DMS79 treated with DMSO at 0.1 percent for 48 hours (cell line): ENCODE measurements around the gene USHBP1.
"Not testable (repeated sequence)": the region's sequence is repeated elsewhere in the genome, so short reads cannot be mapped to it uniquely, and the experiment has no call there.

Experiments used
- DNase-seq: peaks from one replicate; lab custom pipeline; 2025; lab: John Stamatoyannopoulos, UW

USHBP1 gene

DNA sequence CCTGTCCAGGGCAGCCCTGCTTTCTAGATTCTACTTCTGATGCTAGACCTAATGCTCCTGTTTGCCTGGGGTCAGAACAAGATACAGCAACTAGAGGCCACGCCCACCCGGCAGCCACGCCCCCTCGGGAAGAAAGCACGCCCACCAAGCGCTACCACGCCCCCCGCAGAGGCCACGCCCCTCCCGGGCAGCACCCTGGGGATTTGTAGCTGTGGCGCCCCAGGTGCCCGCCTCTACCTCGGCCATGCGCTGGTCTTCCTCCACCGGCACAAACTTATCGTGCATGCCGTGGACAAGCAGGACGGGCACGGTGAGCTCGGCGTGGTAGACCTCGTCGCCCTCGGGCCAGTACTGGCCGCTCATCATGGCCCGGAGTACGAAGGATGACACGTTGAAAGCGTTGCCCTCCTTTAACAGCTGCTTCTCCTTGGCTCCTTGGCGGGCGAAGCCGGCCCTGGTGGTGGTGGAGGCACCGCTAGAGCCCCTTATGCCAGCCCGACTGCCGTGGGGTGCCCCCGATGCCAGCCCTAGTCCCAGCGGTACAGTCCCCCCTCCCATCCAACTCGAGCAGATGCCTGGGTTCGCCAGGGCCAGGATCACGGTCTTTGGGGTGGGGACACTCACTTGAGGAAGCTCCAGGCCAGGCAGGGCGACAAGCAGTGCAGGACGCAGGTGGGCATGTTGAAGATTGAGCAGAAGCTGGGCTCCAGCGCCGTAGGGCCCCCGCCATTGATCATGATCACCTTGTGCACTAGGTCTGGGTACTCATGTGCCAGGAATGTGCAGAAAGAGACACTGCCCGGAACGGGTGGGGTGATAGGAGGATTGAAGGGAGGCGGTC lies 29.7 kb upstream of the USHBP1 start:
- no peak for DNase-seq

DNA sequence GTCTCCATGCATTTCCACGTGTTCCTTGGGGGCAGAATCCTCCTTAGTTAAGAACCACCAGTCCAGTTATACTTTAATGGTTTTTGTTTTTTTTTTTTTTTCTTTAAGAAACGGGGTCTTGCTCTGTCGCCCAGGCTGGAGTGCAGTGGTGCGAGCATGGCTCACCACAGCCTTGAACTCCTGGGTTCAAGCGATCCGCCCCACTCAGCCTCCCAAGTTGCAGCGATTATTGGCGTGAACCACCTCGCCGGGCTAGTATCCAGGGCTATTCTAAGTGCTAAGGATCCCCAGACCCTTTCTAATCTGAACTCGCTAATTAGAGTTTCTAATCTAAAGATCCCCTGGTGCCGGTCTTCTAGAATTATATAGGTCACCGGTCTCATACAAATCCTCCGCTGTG lies 29.1 kb upstream of the USHBP1 start:
- no peak for DNase-seq

DNA sequence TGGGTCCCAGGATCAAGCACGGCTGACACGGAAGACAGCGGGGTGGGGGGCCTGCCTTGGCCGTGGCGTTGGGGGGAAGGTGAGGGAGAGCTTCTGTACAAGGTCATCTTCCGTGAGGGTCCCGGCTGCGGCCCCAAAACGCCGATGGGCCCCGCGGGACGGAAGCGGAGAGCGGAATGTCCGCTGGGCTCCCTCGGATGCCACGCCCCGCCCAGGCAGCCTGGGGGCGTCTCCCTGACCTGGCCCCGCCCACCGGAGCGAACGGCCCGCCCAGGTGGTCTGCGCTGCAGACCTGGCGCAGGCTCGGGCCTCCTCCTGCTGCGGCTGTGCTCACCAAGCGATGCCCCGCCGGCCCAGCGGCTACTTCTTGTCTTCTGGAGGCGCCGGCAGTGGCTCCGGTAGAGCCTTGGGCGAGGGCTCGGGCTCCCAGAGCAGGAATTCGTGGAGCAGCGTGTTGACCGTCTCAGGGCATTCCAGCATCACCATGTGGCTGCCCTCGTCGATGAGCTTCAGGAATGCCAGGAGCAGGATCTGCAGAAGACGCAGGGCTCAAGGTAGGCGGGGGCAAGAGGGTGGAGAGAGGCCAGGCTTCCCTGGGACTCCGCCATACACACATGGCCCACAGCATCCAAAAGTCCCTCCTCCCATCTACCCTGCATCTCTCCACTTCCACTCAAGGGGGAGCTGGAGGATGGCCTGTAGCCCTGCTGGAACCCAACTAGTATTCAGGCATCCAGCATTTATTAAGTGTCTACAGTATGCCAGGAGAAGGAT lies 27.9 kb upstream of the USHBP1 start:
- no peak for DNase-seq

DNA sequence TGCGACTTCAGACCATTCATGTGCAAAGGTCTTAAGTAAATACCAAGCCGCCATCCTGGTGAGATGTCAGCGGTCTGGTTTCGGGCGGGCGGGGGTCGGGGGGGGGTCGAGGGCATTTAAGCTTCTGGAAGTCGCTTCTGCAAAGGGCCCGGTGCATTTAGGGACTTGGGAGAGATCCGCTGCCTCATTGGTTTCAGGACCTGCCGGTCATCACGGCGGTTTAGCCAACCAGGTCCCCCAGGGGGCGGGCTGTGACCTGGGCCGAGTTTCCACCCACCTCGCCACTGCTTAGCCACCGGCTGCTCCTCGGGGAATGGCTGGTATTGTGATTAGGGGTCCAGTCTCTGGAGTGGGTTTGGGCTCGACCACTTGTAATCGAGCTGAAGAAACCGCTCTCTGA lies 24.9 kb upstream of the USHBP1 start:
- no peak for DNase-seq

DNA sequence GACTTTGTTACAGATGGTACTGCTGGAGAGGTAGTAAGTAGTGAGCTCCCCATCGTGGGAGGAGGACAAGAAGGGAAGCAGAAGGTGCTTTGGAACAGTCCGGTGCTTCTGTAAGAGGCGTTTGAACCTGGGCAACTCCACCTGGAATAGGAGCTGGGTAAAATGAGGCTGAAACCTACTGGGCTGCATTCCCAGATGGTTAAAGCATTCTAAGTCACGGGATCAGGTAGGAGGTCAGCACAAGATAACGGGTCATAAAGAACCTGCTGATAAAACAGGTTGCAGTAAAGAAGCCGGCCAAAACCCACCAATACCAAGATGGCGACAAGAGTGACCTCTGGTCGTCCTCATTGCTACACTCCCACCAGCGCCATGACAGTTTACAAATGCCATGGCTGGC lies 22.2 kb upstream of the USHBP1 start:
- DNase-seq: no peak

DNA sequence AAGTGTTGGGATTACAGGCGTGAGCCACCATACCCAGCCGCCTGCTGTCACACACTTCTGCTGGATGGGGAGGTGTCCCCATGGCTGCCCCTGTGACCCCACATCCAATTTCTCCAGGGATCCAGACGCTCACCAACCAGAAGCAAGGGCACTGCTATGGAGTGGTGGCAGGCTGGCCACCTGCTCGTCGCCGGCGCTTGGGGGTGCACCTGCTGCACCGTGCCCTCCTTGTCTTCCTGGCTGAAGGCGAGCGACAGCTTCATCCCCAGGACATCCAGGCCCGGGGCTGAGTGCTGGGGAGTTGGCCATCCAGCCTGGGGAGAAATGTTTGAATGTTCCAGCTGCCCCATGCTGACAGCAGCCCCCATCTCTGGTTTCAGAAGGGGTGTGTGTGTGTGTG lies 21.7 kb upstream of the USHBP1 start:
- DNase-seq: no peak

DNA sequence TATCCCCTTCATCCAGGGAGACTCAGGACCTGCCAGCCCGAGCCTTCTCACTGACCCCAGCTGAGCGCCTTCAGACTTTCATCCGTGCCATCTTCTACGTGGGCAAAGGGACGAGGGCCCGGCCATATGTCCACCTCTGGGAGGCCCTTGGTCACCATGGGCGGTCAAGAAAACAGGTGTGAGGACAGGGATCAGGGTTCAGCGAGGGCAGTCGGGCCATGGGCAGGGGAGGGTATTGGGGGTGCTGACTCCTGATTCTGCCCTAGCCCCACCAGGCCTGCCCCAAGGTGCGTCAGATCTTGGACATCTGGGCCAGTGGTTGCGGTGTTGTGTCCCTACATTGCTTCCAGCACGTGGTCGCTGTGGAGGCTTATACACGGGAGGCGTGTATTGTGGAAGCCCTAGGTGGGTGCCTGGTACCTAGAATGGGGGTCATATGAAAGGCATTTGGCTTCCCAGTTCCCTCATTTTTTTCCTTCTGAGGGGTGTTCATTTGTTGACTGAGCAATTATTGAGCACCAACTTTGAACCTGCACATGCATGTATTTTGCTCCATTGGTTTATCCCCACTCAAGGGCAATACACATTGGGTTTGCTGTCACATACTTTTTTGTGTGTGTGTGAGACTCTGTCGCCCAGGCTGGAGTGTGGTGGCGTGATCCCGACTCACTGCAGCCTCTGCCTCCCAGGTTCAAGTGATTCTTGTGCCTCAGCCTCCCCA lies 21.0 kb upstream of the USHBP1 start:
- DNase-seq: no peak

DNA sequence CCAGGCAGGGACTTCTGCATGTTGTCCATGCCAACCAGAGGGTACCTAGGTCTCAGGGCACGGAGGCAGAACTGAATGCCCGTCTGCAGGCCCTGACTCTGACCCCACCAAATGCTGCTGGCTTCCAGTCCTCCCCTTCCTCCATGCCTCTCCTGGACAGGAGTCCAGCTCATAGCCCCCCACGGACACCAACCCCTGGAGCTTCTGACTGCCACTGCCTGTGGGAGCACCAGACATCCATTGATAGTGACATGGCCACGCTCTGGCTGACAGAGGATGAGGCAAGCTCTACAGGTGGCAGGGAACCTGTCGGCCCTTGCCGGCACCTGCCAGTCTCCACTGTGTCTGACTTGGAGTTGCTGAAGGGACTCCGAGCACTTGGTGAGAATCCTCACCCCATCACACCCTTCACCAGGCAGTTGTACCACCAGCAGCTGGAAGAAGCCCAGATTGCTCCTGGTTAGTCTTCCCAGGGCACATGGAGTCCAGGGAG lies 19.0 kb upstream of the USHBP1 start:
- DNase-seq: no peak

DNA sequence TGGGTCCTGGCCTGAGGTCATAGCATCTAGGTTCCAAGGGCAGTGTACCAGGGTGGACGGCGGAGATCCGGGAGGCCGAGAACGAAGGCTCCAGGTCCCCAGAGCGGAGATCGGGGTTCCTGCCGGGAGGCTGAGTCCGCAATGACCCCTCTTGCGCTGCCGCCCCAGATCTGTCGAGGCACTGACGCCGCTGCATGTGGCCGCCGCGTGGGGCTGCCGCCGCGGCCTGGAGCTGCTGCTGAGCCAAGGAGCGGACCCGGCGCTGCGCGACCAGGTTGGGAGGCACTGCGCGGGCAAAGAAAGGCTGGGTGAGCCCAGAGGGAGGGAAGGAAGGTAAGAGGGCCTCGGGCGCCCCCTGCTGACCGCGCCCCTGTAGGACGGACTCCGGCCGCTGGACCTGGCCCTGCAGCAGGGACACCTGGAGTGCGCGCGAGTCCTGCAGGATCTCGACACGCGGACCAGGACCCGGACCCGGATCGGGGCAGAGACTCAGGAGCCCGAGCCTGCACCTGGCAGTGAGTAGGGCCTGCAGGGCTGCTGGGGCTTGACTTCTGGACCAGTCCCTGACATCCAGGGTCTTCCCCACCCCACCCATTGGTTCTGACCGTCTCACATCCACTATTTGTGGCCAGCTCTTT lies 18.1 kb upstream of the USHBP1 start:
- peak; percentile 77 for DNase-seq

DNA sequence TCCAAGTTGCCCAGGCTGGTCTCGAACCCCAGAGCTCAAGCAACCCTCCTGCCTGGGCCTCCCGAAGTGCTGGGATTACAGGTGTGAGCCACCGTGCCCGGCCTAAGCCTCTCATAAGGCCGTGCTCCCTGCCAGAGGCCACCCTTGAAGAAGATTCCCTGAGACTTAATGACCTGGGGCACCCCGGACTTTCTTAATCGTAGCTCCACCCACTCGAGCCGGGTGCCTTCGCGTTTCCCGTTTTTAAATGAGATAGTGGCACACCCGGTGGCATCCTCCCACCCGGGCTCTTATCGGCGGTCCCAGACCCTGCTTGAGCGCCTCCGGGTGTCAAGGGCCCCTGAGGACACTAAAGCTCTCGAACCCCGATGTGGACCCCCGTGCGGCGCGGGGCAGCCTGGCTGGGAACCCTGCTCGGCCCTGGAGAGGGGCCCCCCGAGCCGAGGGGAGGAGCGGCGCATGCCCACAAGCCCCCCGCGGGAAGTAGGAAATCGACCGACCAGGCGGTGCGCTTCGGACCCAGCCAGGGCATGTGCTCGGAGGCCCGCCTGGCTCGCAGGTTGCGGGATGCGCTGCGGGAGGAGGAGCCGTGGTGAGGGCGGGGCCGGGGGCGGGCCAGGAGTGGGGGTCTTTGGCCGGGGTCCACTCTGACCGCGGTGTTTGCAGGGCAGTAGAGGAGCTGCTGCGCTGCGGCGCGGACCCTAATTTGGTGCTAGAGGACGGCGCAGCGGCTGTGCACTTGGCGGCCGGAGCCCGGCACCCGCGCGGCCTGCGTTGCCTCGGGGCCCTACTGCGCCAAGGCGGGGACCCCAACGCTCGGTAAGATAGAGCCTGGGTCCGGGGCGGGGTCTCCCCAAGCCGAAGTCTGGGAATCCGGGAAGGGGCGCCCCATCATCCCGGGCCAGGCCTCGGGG lies 17.1 kb upstream of the USHBP1 start, which contains the start of gene ANKLE1:
ANKLE1 (plus strand) TSS at position 511 of the 914 bp plus-strand sequence; CDS start at position 531, 20 bp downstream.
- peak; percentile 15 for DNase-seq

DNA sequence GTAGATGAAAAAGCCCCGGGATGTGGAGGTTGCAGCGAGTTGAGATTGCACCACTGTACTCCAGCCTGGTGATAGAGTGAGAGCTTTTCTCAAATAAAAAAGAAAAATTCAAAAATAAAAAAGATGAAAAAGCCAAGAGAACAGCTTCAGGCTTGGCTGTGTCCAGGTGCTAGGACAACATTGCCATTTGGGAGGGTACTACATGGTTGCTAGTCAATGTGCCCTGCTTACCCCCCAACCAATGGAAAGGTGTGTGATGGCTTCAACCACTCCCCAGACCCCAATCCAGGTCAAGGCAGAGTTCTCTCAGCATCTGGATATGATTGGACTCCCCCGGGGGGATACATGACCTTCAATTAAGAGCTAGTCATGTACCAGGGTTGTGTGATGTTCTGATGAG lies 14.9 kb upstream of the USHBP1 start:
- no peak for DNase-seq

DNA sequence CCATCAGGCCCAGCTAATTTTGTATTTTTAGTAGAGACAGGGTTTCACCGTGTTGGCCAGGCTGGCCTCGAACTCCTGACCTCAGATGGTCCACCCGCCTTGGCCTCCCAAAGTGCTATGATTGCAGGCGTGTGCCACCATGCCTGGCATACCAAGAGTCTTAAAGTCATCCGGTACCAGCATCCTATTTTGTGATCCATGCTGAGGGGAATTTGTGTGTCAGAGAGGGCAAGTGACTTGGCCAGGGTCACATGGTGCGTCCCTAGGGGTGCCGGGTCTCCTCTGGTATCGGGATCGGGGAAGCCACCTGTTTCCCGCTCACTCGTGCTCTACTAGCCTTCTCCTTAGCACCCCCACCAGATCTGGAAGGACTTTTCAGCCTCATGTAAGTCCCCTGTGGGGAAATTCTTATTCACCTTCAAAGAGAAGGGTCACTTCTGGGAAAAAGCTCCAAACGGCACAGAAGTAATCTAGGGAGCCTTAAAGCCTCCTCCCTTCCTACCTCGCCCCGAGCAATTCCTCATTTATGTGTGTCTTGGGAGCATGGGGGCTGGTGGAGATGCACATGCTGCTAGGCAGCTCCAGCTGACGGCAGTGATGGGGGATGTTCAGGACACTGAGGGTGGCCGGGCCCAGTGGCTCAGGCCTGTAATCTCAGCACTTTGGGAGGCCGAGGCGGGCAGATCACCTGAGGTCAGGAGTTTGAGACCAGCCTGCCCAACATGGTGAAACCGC lies 11.1 kb upstream of the USHBP1 start:
- DNase-seq: no peak

DNA sequence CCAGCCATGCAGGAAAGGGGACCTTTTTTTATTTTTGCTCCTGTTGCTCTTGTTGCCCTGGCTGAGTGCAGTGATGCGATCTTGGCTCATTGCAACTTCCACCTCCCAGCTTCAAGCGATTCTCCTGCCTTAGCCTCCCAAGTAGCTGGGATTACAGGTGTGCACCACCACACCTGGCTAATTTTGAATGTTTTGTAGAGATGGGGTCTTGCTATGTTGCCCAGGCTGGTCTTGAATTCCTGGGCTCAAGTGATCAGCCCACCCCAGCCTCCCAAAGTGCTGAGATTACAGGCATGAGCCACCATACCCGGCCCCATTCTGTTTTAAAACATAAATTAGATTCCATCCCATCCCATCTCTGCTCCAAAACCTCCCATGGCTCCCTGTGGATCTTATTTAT lies 10.3 kb upstream of the USHBP1 start:
- DNase-seq: not testable (repeated sequence)

DNA sequence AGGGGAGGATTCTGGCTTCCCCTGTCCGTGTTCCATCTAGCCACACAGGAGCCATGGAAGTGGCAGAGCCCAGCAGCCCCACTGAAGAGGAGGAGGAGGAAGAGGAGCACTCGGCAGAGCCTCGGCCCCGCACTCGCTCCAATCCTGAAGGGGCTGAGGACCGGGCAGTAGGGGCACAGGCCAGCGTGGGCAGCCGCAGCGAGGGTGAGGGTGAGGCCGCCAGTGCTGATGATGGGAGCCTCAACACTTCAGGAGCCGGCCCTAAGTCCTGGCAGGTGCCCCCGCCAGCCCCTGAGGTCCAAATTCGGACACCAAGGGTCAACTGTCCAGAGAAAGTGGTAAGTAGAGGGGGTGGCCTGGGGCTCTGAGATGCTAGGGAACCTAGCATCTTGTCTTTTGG lies 4.2 kb upstream of the USHBP1 start:
- DNase-seq: no peak

DNA sequence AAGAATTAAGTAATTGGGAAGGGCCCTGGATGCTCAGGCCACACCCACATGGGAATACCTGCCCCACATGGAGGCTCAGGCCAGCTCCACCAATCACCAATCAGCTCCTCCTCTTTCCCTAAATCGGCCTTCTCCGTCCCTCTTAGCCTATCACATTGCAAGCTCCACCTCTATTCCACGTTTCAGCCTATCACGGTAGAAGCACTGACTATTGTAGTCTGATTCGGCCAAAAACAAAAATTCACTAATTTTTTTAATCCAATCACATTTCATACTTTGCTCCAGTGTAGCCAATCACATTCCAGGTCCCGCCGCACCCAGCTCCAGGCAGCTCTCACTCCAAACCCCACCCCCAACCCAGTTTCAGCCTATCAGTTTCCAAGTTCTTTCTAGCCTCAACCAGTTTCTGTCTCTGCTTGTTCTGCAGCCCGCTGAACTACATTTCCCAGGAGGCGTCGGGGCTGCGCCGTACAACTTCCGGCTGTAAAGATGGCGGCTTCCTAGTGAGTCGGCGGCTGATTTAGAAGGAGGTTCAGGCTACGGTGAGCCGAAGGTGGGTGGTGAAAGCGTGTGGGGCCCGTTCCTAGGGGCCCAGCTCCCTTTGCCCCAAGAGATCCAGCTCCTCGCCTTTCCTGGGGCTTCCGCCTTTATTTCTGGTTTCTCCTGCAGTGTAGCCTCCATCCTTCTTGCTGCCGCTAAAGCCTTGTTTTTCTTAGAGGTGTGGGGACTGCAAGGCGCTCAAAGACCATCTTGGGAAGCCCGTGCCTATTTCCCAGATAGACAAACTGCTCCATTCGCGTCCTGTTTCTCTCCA lies 2.6 kb upstream of the USHBP1 start, which contains the start of gene BABAM1:
BABAM1 (plus strand) TSS at position 469 of the 814 bp plus-strand sequence. CDS start 1,364 bp downstream, outside the sequence.
- DNase-seq: peak; percentile 95

DNA sequence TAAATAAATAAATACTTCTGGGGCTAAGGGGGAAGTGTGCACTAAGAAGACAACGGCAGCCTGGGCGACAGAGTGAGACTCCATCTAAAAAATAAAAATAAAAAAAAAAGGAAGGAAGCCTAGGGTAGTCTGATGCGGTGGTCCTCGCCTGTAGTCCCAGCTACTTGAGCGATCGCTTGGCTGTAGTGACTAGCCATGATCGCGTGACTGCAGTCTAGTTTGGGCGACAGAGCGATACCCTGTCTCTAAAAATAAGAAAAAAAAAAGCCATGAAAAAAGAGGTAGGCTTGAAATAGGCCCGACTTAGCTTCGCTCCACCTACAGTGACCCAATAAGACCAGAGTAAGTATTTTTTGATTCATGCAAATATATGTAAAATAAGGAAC lies 2.0 kb upstream of the USHBP1 start:
- no peak for DNase-seq

DNA sequence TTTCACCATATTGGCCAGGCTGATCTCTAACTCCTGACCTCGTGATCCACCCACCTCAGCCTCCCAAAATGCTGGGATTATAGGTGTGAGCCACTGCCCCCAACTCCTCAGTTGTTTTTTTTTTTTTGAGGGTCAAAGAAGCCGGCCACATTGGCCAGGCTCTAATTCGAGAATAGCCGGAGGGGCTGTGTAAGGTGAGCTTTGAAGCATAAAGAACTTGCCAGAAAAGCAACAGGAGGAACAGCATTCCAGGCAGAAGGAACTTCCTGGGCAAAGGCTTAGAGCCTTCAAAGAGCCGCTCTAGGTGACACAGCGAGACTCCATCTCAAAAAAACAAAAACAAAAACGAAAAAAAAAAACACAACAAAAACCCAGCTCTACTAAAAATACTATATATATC lies 1.5 kb upstream of the USHBP1 start:
- DNase-seq: no peak

DNA sequence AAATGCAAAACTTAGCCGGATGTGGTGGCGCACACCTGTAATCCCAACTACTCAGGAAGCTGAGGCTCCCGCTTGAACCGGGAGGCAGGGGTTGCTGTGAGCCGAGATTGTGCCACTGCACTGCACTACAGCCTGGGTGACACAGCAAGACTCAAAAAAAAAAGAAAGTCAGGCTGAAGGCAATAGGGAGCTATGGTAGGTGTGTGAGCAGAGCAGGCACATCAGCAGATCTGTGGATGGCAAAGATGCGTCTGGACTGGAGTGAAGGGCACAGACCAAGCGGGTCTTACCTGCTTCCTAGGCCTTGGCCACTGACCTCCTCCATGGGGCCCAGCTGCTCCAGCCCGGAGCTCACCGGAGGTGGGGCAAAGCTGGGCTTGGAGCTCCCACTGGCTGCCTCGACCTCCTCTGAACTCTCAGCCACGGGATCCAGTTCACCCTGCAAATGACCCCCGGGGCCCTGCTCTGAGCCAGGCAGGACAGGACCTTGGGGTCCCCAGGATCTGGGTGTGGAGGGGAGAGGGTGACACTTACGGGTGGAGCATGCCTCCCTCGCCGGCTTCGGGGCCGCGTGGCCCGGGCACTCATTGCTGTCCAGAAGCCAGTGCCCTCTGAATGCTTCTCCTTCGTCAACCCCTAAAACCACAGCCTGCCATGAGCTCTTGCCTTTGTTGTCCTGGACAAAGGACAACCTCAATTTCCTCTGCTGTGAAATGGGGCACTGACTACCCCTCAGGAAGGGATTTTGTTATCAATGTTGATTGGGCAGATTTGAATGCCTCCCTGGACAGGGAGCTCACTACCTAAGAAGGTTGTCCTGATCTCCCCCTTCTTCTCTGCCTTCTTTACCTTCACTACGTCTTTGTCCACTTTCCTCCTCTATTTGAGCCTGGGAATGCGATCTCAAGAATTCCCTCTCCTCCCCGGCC lies 569 bp downstream of the USHBP1 start:
- no peak for DNase-seq
